Right kidney (tissue), 1 donor: ENCODE data around the gene OR2A42.
"Not testable (repeated sequence)": the region's sequence is repeated elsewhere in the genome, so short reads cannot be mapped to it uniquely, and the experiment has no call there.

Experiments
- DNase-seq: peaks from one replicate; pipeline ENCODE4 v3.0.0-alpha.2; 2016

Gene OR2A42

GRCh38 chr7:144223675-144224074 lies 15.7 kb downstream of the OR2A42 start:
- DNase-seq: not testable (repeated sequence)

GRCh38 chr7:144220531-144220930 lies 18.9 kb downstream of the OR2A42 start:
- DNase-seq: not testable (repeated sequence)

- not testable (repeated sequence) for DNase-seq
Observed at GRCh38 chr7:144219149-144219548, 20.3 kb downstream of the OR2A42 start.

GRCh38 chr7:144218581-144218980 lies 20.8 kb downstream of the OR2A42 start:
- not testable (repeated sequence) for DNase-seq

- DNase-seq: not testable (repeated sequence)
Observed at GRCh38 chr7:144217200-144217599, 22.2 kb downstream of the OR2A42 start.

GRCh38 chr7:144205306-144205705 lies 34.1 kb downstream of the OR2A42 start:
- not testable (repeated sequence) for DNase-seq

GRCh38 chr7:144203086-144203485 lies 36.3 kb downstream of the OR2A42 start:
- not testable (repeated sequence) for DNase-seq

- not testable (repeated sequence) for DNase-seq
Observed at GRCh38 chr7:144201978-144202377, 37.4 kb downstream of the OR2A42 start.

GRCh38 chr7:144198934-144199333 lies 40.5 kb downstream of the OR2A42 start:
- not testable (repeated sequence) for DNase-seq

GRCh38 chr7:144195212-144195872 lies 44.1 kb downstream of the OR2A42 start, which contains the start of gene ARHGEF35:
Gene ARHGEF35, minus strand, starts transcription at chr7:144195833. Its CDS starts 7,450 bp downstream, at chr7:144188383.
- DNase-seq: not testable (repeated sequence)

GRCh38 chr7:144194453-144194852 lies 45.0 kb downstream of the OR2A42 start:
- not testable (repeated sequence) for DNase-seq

GRCh38 chr7:144193782-144194181 lies 45.6 kb downstream of the OR2A42 start:
- not testable (repeated sequence) for DNase-seq

GRCh38 chr7:144188578-144189171 lies 50.7 kb downstream of the OR2A42 start:
- DNase-seq: not testable (repeated sequence)

GRCh38 chr7:144187848-144188247 lies 51.6 kb downstream of the OR2A42 start:
- not testable (repeated sequence) for DNase-seq

GRCh38 chr7:144183166-144183565 lies 56.2 kb downstream of the OR2A42 start, which contains the start of gene CTAGE4:
Gene CTAGE4, plus strand, starts transcription at chr7:144183466. Its CDS starts 38 bp downstream, at chr7:144183504.
- not testable (repeated sequence) for DNase-seq

- DNase-seq: not testable (repeated sequence)
Observed at GRCh38 chr7:144179165-144179479, 60.3 kb downstream of the OR2A42 start.

GRCh38 chr7:144178380-144179164 lies 60.8 kb downstream of the OR2A42 start:
- not testable (repeated sequence) for DNase-seq
